ENCODE measurements around the gene GDPGP1. TPM values are rescaled to one million over a fixed set of nuclear protein-coding genes. Genes with fewer than 3 reads are reported as not detected.
A peak's percentile ranks its signal among the peaks of the same experiment; 100 is the strongest.
"Not testable (repeated sequence)": the region's sequence is repeated elsewhere in the genome, so short reads cannot be mapped to it uniquely, and the experiment has no call there.

The GDPGP1 gene
- total RNA-seq, 2 donors from 2014 or later, result 3.1 to 7.6 TPM

- peak; percentile 57 to 84 for DNase-seq (ENCODE audit: low spot score in 2 of 2)
These were observed 2.7 kb upstream of the GDPGP1 start for GRCh38 chr15:90231028-90232017.

DNA sequence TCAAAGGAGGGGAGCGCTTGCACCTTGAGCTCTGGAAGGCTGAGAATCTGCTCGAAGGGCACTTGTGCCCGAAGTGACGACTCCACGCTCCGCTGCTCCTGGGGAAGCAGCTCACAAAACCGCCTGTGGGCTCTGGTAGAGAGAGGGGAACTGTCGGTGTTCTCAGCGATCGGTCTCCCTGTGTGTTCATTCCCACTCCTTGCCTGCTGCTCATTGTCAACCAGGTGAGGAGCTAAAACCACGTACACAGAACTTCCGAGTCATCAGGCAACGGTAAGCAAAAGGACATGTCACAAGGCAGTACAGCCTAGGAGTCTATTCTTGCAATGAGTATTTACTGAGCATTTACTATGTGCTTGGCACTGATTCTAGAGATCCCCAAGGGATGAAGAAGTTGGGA, 1.8 kb upstream of the GDPGP1 start:
- no peak for DNase-seq (ENCODE audit: low spot score in 2 of 2)
- Mint-ChIP-seq H3K36me3 (peaks cover 29 to 36% of the 10 kb centered on the region in 2 donors), H3K9me3 (no peaks in the 10 kb centered on the region), H3K27ac (peak overlapping the region; percentile 76 to 85)
- no peak for ATAC-seq

More at GRCh38 chr15:90231028-90232017, 2.7 kb upstream of the GDPGP1 start:
- no peaks in the 10 kb centered on the region for H3K9me3 Mint-ChIP-seq
- peak; percentile 44 to 59 for ATAC-seq
- H3K36me3 Mint-ChIP-seq, result peaks cover 29 to 36% of the 10 kb centered on the region in 2 donors
- H3K27ac Mint-ChIP-seq, result peak overlapping the region; percentile 85 to 99

- Mint-ChIP-seq H3K36me3 (peaks cover 29 to 36% of the 10 kb centered on the region in 2 donors), H3K27ac (peak overlapping the region; percentile 76 to 85), H3K9me3 (no peaks in the 10 kb centered on the region)
- DNase-seq (ENCODE audit: low spot score in 2 of 2) (no peak), ATAC-seq (no peak)
These were observed 1.0 kb upstream of the GDPGP1 start for GRCh38 chr15:90232941-90233386.

GRCh38 chr15:90233387-90234095, 468 bp upstream of the GDPGP1 start, which contains the start of gene CIB1:
Gene CIB1, minus strand, starts transcription at chr15:90233941. Its CDS starts 56 bp downstream, at chr15:90233885.
- Mint-ChIP-seq H3K27ac (peak within 1 kb of the TSS; percentile 85 to 95), H3K9me3 (no peaks in the 10 kb centered on the region), H3K36me3 (peaks cover 29 to 36% of the 10 kb centered on the region in 2 donors)
- peak; percentile 87 to 91 for ATAC-seq
- DNase-seq (ENCODE audit: low spot score in 2 of 2), result peak; percentile 97 to 98

- Mint-ChIP-seq H3K27ac (peak overlapping the region in 1 of 2 donors; percentile 16), H3K36me3 (peaks cover 5 to 8% of the 10 kb centered on the region in 2 donors), H3K9me3 (no peaks in the 10 kb centered on the region)
- ATAC-seq, result no peak
- DNase-seq (ENCODE audit: low spot score in 2 of 2), result no peak
These were observed 5.4 kb downstream of the GDPGP1 start for GRCh38 chr15:90239371-90239770.

- H3K9me3 Mint-ChIP-seq, result no peaks in the 10 kb centered on the region
- H3K27ac Mint-ChIP-seq, result peak overlapping the region in 1 of 2 donors; percentile 9
- no peak for ATAC-seq
- no peak for DNase-seq (ENCODE audit: low spot score in 2 of 2)
- H3K36me3 Mint-ChIP-seq, result no peaks in the 10 kb centered on the region
These were observed 6.8 kb downstream of the GDPGP1 start for GRCh38 chr15:90240856-90241255.

DNA sequence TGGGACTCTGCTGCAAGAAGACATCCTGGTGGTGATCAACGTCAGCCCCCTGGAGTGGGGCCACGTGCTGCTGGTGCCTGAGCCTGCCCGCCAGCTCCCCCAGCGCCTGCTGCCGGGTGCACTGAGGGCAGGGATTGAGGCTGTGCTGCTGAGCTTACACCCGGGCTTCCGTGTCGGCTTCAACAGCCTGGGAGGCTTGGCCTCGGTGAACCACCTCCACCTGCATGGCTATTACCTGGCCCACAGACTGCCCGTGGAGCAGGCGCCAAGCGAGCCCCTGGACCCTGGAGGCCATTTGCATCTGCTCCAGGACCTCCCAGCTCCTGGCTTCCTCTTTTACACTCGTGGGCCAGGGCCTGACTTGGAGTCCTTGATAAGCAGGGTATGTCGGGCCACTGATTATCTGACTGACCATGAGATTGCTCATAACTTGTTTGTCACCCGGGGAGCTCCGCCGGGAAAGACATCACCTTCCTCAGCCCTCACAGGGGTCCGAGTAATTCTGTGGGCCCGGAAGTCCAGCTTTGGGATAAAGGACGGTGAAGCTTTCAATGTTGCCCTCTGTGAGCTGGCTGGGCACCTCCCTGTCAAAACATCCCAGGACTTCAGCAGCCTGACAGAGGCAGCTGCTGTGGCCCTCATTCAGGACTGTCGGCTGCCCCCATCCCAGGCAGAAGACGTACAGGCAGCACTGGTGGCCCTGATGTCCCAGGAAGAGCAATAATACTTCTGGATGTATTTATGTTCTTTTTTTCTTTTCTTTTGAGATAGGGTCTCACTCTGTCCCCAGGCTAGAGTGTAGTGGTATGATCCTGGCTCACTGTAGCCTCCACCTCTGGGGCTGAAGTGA, 7.6 kb downstream of the GDPGP1 start:
- no peak for DNase-seq (ENCODE audit: low spot score in 2 of 2)
- no peak for ATAC-seq
- H3K27ac Mint-ChIP-seq, result peak overlapping the region in 1 of 2 donors; percentile 79
- H3K9me3 Mint-ChIP-seq, result no peaks in the 10 kb centered on the region
- H3K36me3 Mint-ChIP-seq, result no peaks in the 10 kb centered on the region

- no peaks in the 10 kb centered on the region for H3K36me3 Mint-ChIP-seq
- H3K9me3 Mint-ChIP-seq, result no peaks in the 10 kb centered on the region
- DNase-seq (ENCODE audit: low spot score in 2 of 2), result no peak
- H3K27ac Mint-ChIP-seq, result peak overlapping the region in 1 of 2 donors; percentile 33
- ATAC-seq, result no peak
These were observed 10.1 kb downstream of the GDPGP1 start for GRCh38 chr15:90243943-90244639.

- DNase-seq (ENCODE audit: low spot score in 2 of 2), result no peak
- Mint-ChIP-seq H3K36me3 (no peaks in the 10 kb centered on the region), H3K9me3 (no peaks in the 10 kb centered on the region), H3K27ac (peak overlapping the region; percentile 67 to 70)
- no peak for ATAC-seq
These were observed 14.8 kb downstream of the GDPGP1 start for GRCh38 chr15:90248789-90249202.

DNA sequence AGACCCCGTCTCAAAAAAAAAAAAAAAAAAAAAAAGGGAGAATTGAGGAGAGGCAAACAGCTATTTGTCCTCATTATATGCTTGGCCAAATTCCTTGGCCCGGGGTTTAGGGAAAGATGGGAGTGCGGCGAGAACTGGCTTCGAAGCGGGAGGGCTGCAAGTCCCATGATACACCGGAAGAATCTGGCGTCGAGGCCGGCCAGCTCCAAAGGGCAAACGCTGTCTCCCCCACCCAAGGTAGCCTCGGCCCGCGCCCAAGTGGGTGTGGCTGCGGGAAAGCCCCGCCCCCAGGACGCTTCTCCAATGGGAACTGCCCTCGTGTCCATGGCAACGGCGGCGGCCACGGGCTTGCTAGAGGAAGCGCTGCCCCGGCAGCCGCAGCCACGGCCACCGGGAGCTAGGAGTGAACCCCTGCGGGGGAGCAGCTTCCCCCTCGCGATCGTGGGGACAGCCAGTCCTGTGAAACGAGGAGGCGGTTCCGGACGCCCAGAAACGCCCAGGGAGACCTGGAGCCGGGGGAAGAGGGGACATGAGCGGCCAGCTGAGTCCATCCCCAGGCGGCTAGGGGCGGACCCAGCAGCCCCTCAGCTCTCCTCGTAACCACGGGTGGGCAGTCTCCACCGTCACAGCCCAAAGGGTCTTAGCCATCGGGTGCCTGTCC, 15.3 kb downstream of the GDPGP1 start, which contains the start of gene TTLL13:
Gene TTLL13 (plus strand): TSS at position 354 of the 661 bp plus-strand sequence. CDS start 1,075 bp downstream, outside the sequence.
- H3K36me3 Mint-ChIP-seq, result no peaks in the 10 kb centered on the region
- no peaks in the 10 kb centered on the region for H3K9me3 Mint-ChIP-seq
- DNase-seq (ENCODE audit: low spot score in 2 of 2) (peak; percentile 68 to 79), ATAC-seq (peak; percentile 86 to 94)
- H3K27ac Mint-ChIP-seq, result peak within 1 kb of the TSS; percentile 67 to 70

DNA sequence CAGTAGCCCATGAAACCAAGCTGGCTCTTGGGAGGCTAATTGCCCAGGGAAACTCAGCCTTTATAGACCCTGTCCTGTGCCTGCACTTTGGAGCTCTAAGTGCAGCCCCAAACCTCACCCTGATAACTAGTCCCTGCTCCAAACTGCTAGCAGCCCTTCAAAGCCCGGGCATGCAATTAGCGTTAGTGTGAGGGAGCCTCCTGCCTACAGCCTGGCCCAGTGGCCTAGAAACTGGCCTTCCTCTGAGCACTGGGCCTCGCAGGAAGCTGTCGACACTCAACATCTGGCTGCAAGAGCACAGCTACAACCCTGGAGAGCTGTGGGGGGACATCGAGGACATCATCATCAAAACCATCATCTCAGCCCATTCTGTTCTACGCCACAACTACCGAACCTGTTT, 23.8 kb downstream of the GDPGP1 start:
- no peak for ATAC-seq
- no peaks in the 10 kb centered on the region for H3K9me3 Mint-ChIP-seq
- no peaks in the 10 kb centered on the region for H3K36me3 Mint-ChIP-seq
- DNase-seq (ENCODE audit: low spot score in 2 of 2), result no peak
- H3K27ac Mint-ChIP-seq, result no peak overlapping the region

GRCh38 chr15:90259524-90259923, 25.5 kb downstream of the GDPGP1 start:
- DNase-seq (ENCODE audit: low spot score in 2 of 2), result no peak
- no peak overlapping the region for H3K27ac Mint-ChIP-seq
- ATAC-seq, result peak in 1 of 2 donors; percentile 73
- H3K9me3 Mint-ChIP-seq, result no peaks in the 10 kb centered on the region
- peaks cover 0 to 3% of the 10 kb centered on the region in 2 donors for H3K36me3 Mint-ChIP-seq

DNA sequence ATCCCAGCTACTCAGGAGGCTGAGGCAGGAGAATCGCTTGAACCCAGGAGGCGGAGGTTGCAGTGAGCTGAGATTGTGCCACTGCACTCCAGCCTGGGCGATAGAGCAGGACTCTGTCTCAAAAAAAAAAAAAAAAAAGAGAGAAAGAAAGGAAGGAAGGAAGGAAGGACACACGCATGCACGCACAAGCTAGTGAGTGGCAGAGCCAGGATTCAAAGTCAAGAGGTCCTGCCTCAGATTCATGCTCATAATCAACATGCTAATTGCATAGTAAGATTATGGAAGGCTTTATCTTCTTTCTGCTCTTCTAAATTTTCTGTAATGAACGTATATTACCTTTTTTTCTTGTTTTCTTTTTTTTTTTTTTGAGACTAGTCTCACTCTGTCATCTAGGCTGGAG, 26.7 kb downstream of the GDPGP1 start:
- not testable (repeated sequence) for H3K9me3 Mint-ChIP-seq; ATAC-seq; DNase-seq (ENCODE audit: low spot score in 2 of 2); H3K27ac Mint-ChIP-seq
- H3K36me3 Mint-ChIP-seq, result peaks cover 6 to 15% of the 10 kb centered on the region in 2 donors

- Mint-ChIP-seq H3K27ac (no peak overlapping the region), H3K9me3 (no peaks in the 10 kb centered on the region), H3K36me3 (peaks cover 6 to 26% of the 10 kb centered on the region in 2 donors)
- ATAC-seq, result no peak
- DNase-seq (ENCODE audit: low spot score in 2 of 2), result no peak
These were observed 27.8 kb downstream of the GDPGP1 start for GRCh38 chr15:90261811-90262210.

- no peaks in the 10 kb centered on the region for H3K9me3 Mint-ChIP-seq
- peaks cover 6 to 26% of the 10 kb centered on the region in 2 donors for H3K36me3 Mint-ChIP-seq
- ATAC-seq, result no peak
- H3K27ac Mint-ChIP-seq, result no peak overlapping the region
- DNase-seq (ENCODE audit: low spot score in 2 of 2), result no peak
These were observed 28.4 kb downstream of the GDPGP1 start for GRCh38 chr15:90262426-90262825.
